Spinal cord (tissue), 10 donors: ENCODE measurements around the gene KCNH8. TPM values are rescaled to one million over a fixed set of nuclear protein-coding genes. Genes with fewer than 3 reads are reported as not detected.
A peak's percentile ranks its signal among the peaks of the same experiment; 100 is the strongest.

Experiments
- DNase-seq, 6 donors: peaks; one replicate each; pipeline versions ENCODE4 v3.0.0 to v3.0.0-alpha.2; 2013 to 2015; ENCODE audit warnings: low spot score in 6 of 6, low read depth in 4 of 6
- H3K27ac ChIP-seq: one replicate; pipeline ENCODE4 v1.5.1; 2013; ENCODE audit warnings: low read depth, low read length, control low read depth
- H3K27me3 ChIP-seq: one replicate; pipeline ENCODE4 v1.6.1; 2013; ENCODE audit warnings: low read length; ENCODE audit not compliant: control insufficient read depth, insufficient read depth
- H3K36me3 ChIP-seq: one replicate; pipeline ENCODE4 v1.6.1; 2013; ENCODE audit warnings: low read length; ENCODE audit not compliant: control insufficient read depth, insufficient read depth
- H3K4me1 ChIP-seq: one replicate; pipeline ENCODE4 v1.6.1; 2013; ENCODE audit warnings: low read length; ENCODE audit not compliant: control insufficient read depth, insufficient read depth
- H3K4me3 ChIP-seq: one replicate; pipeline ENCODE4 v1.5.1; 2013; ENCODE audit warnings: low read depth, low read length, control low read depth
- H3K9me3 ChIP-seq: one replicate; pipeline ENCODE4 v1.6.1; 2013; ENCODE audit warnings: low read length; ENCODE audit not compliant: control insufficient read depth, insufficient read depth
- WGBS: methylation state at CpG from one replicate; pipeline ENCODE4 v1.1.5; 2013; ENCODE audit warnings: missing lambda C conversion rate; ENCODE audit not compliant: insufficient coverage; 5-methylcytosine and 5-hydroxymethylcytosine counted together
- polyA plus RNA-seq, 2 donors: library from polyadenylated mRNA; unstranded; fragments of 120-200 nt; gene quantifications; one replicate each; pipeline ENCODE4 v1.2.1, GENCODE V29; 2013; ENCODE audit not compliant: insufficient read length in 2 of 2
- total RNA-seq, 2 donors: library from RNA; depleted of rRNA in 1 of 2; stranded (reverse); fragments of 120-200 nt in 1 of 2; fragments of >200 nt in 1 of 2; gene quantifications; one replicate each; pipeline versions ENCODE4 v1.2.3 to v1.2.4, GENCODE V29; 2013 to 2014
- donor health status: healthy.

The KCNH8 gene
- total and polyA plus RNA-seq, 4 donors, result 4.1 to 10.6 (median 7.8) TPM

- no peak for DNase-seq
- no CpG with 5 or more reads among the region's 1 CpG for WGBS
- Histone ChIP-seq H3K4me3 (no peak overlapping the region), H3K27me3 (no peaks in the 10 kb centered on the region), H3K27ac (no peak overlapping the region), H3K9me3 (no peaks in the 10 kb centered on the region), H3K36me3 (no peaks in the 10 kb centered on the region), H3K4me1 (no peaks in the 10 kb centered on the region)
Observed at GRCh38 chr3:19427422-19428149, 279.3 kb downstream of the KCNH8 start.

GRCh38 chr3:19428729-19429128 lies 280.4 kb downstream of the KCNH8 start:
- no peaks in the 10 kb centered on the region for H3K36me3 ChIP-seq
- no peak for DNase-seq
- no peaks in the 10 kb centered on the region for H3K4me1 ChIP-seq
- no peak overlapping the region for H3K4me3 ChIP-seq
- no peaks in the 10 kb centered on the region for H3K9me3 ChIP-seq
- H3K27me3 ChIP-seq, result no peaks in the 10 kb centered on the region
- 96% methylated on average over 4 of the region's 7 CpGs for WGBS
- H3K27ac ChIP-seq, result no peak overlapping the region

GRCh38 chr3:19432669-19433068 lies 284.4 kb downstream of the KCNH8 start:
- peak in 1 of 6 donors; percentile 16 for DNase-seq
- no peaks in the 10 kb centered on the region for H3K4me1 ChIP-seq
- H3K36me3 ChIP-seq, result no peaks in the 10 kb centered on the region
- H3K4me3 ChIP-seq, result no peak overlapping the region
- WGBS, result no CpG with 5 or more reads among the region's 2 CpGs
- H3K27ac ChIP-seq, result no peak overlapping the region
- no peaks in the 10 kb centered on the region for H3K27me3 ChIP-seq
- no peaks in the 10 kb centered on the region for H3K9me3 ChIP-seq

GRCh38 chr3:19436746-19437145 lies 288.4 kb downstream of the KCNH8 start:
- WGBS, result no CpG with 5 or more reads among the region's 1 CpG

GRCh38 chr3:19439944-19440343 lies 291.6 kb downstream of the KCNH8 start:
- H3K27ac ChIP-seq, result no peak overlapping the region
- no peak overlapping the region for H3K4me3 ChIP-seq
- H3K9me3 ChIP-seq, result no peaks in the 10 kb centered on the region
- no peak for DNase-seq
- H3K4me1 ChIP-seq, result no peaks in the 10 kb centered on the region
- H3K36me3 ChIP-seq, result no peaks in the 10 kb centered on the region
- no peaks in the 10 kb centered on the region for H3K27me3 ChIP-seq

More at GRCh38 chr3:19436746-19437145, 288.4 kb downstream of the KCNH8 start:
- Histone ChIP-seq H3K27ac (no peak overlapping the region), H3K4me1 (no peaks in the 10 kb centered on the region), H3K4me3 (no peak overlapping the region), H3K36me3 (no peaks in the 10 kb centered on the region), H3K27me3 (no peaks in the 10 kb centered on the region), H3K9me3 (no peaks in the 10 kb centered on the region)
- peak in 1 of 6 donors; percentile 30 for DNase-seq

- no peaks in the 10 kb centered on the region for H3K4me1 ChIP-seq
- no peaks in the 10 kb centered on the region for H3K9me3 ChIP-seq
- DNase-seq, result peak in 1 of 6 donors; percentile 51
- H3K36me3 ChIP-seq, result no peaks in the 10 kb centered on the region
- 37% methylated on average over 2 of the region's 2 CpGs for WGBS
- no peak overlapping the region for H3K4me3 ChIP-seq
- no peaks in the 10 kb centered on the region for H3K27me3 ChIP-seq
- H3K27ac ChIP-seq, result no peak overlapping the region
Observed at GRCh38 chr3:19446138-19446537, 297.8 kb downstream of the KCNH8 start.

- no peaks in the 10 kb centered on the region for H3K27me3 ChIP-seq
- H3K36me3 ChIP-seq, result no peaks in the 10 kb centered on the region
- no peak for DNase-seq
- no peaks in the 10 kb centered on the region for H3K4me1 ChIP-seq
- H3K4me3 ChIP-seq, result no peak overlapping the region
- H3K9me3 ChIP-seq, result no peaks in the 10 kb centered on the region
- H3K27ac ChIP-seq, result no peak overlapping the region
- no CpG with 5 or more reads among the region's 1 CpG for WGBS
Observed at GRCh38 chr3:19446687-19447086, 298.4 kb downstream of the KCNH8 start.

- Histone ChIP-seq H3K27me3 (no peaks in the 10 kb centered on the region), H3K4me1 (no peaks in the 10 kb centered on the region), H3K4me3 (no peak overlapping the region), H3K36me3 (no peaks in the 10 kb centered on the region), H3K9me3 (no peaks in the 10 kb centered on the region), H3K27ac (no peak overlapping the region)
- DNase-seq, result no peak
- WGBS, result no CpG with 5 or more reads among the region's 4 CpGs
Observed at GRCh38 chr3:19455546-19455945, 307.2 kb downstream of the KCNH8 start.

GRCh38 chr3:19456738-19457137 lies 308.4 kb downstream of the KCNH8 start:
- WGBS, result no CpG with 5 or more reads among the region's 3 CpGs
- no peak overlapping the region for H3K4me3 ChIP-seq
- no peak for DNase-seq
- H3K36me3 ChIP-seq, result no peaks in the 10 kb centered on the region
- no peaks in the 10 kb centered on the region for H3K9me3 ChIP-seq
- no peaks in the 10 kb centered on the region for H3K27me3 ChIP-seq
- H3K4me1 ChIP-seq, result no peaks in the 10 kb centered on the region
- no peak overlapping the region for H3K27ac ChIP-seq

- Histone ChIP-seq H3K36me3 (no peaks in the 10 kb centered on the region), H3K27me3 (no peaks in the 10 kb centered on the region), H3K9me3 (no peaks in the 10 kb centered on the region), H3K4me1 (no peaks in the 10 kb centered on the region), H3K27ac (no peak overlapping the region), H3K4me3 (no peak overlapping the region)
- no peak for DNase-seq
- 80% methylated on average over 1 of the region's 3 CpGs for WGBS
Observed at GRCh38 chr3:19457449-19457848, 309.1 kb downstream of the KCNH8 start.
